K562 (cell line): ENCODE data around the gene PITRM1. TPM values are rescaled to one million over a fixed set of nuclear protein-coding genes. Genes with fewer than 3 reads are reported as not detected.

ENCODE experiments used
- ATAC-seq: fragments of 200-7000 bp; cut with Tn5 transposase; 3 replicates; pipeline ENCODE4 v1.9.1; 2020; ENCODE audit warnings: moderate library complexity
- BruUV-seq: library from RNA; stranded (reverse); fragments of 400-500 nt; replicated peaks from 2 replicates; lab custom pipeline; 2021; lab: Mats Ljungman, UMichigan
- CTCF ChIA-PET: fragments of 300-600 bp; formaldehyde crosslinking; extraction: SDS; loops from one replicate; lab custom pipeline; 2021; ENCODE audit warnings: low intra/inter-chr PET ratio; lab: Yijun Ruan, JAX
- POLR2A ChIA-PET: fragments of 300-600, 350-650 bp; sonication (Branson Sonifier 250); formaldehyde crosslinking; extraction: SDS; loops from one replicate; lab custom pipeline; 2021; ENCODE audit warnings: antibody characterized with exemption, inconsistent platforms; lab: Yijun Ruan, JAX
- DNase-seq, 4 experiments: peaks; one replicate each; pipeline versions ENCODE4 v3.0.0 to v3.0.0-alpha.2; 2011 to 2018; ENCODE audit warnings: low spot score in 3 of 4, mixed read lengths in 3 of 4; ENCODE audit errors: extremely low read depth in 1 of 4
- FAIRE-seq: peaks from 2 replicates; lab custom pipeline; 2011; peaks lifted over from hg19 to GRCh38; lab: Jason Lieb, UNC
- H2AFZ ChIP-seq: 2 replicates; pipeline ENCODE4 v1.6.0; 2011; ENCODE audit warnings: low read depth, low read length, control low read depth, inconsistent platforms
- H3K27ac ChIP-seq: fragments of 200-600 bp; 3 replicates; pipeline ENCODE4 v1.8.0; 2011; ENCODE audit warnings: low read depth, mild to moderate bottlenecking, control low read depth, inconsistent platforms, low read length, moderate library complexity, mixed read lengths; ENCODE audit errors: extremely low read depth
- H3K27me3 ChIP-seq, 2 experiments: fragments of 300-600 bp in 1 of 2; 2 replicates in 1 of 2; 3 replicates in 1 of 2; pipeline versions ENCODE4 v1.6.0 to v1.8.0; 2011; ENCODE audit warnings: inconsistent platforms in 2 of 2, low read length in 2 of 2, mild to moderate bottlenecking in 1 of 2, mixed read lengths in 1 of 2, moderate library complexity in 1 of 2; ENCODE audit not compliant: control insufficient read depth in 2 of 2, insufficient read depth in 2 of 2
- H3K36me3 ChIP-seq: fragments of 300-600 bp; 3 replicates; pipeline ENCODE4 v1.8.0; 2011; ENCODE audit warnings: mild to moderate bottlenecking, low read length, inconsistent platforms; ENCODE audit not compliant: control insufficient read depth, insufficient read depth
- H3K4me1 ChIP-seq, 2 experiments: fragments of 200-600 bp in 1 of 2; replicated peaks in 1 of 2; 2 replicates in 1 of 2; 3 replicates in 1 of 2; pipeline versions ENCODE4 v1.5.1 to v1.8.0; 2011; ENCODE audit warnings: inconsistent platforms in 2 of 2, low read length in 2 of 2, mild to moderate bottlenecking in 1 of 2, mixed read lengths in 1 of 2, moderate library complexity in 1 of 2; ENCODE audit not compliant: control insufficient read depth in 2 of 2, insufficient read depth in 2 of 2
- H3K4me2 ChIP-seq: 2 replicates; pipeline ENCODE4 v1.6.1; 2011; ENCODE audit warnings: low read length, control low read depth, inconsistent platforms, mixed read lengths; ENCODE audit not compliant: insufficient read depth
- H3K4me3 ChIP-seq: fragments of 200-600 bp; sonication (generic), shearing (Covaris generic); 2 replicates; pipeline ENCODE4 v1.5.1; 2016; ENCODE audit warnings: control low read depth, inconsistent platforms
- H3K79me2 ChIP-seq: fragments of 200-600 bp; 3 replicates; pipeline ENCODE4 v1.8.0; 2011; ENCODE audit warnings: low read length, inconsistent platforms; ENCODE audit not compliant: control insufficient read depth, insufficient read depth
- H3K9ac ChIP-seq, 2 experiments: 2 replicates each; pipeline versions ENCODE4 v1.6.0 to v1.6.1; 2011; ENCODE audit warnings: low read depth in 2 of 2, low read length in 2 of 2, control low read depth in 1 of 2, inconsistent platforms in 1 of 2, mild to moderate bottlenecking in 1 of 2, mixed read lengths in 1 of 2; ENCODE audit not compliant: insufficient read depth in 1 of 2
- H3K9me1 ChIP-seq: one replicate; pipeline ENCODE4 v1.6.0; 2011; ENCODE audit warnings: inconsistent platforms, mild to moderate bottlenecking, low read length, moderate library complexity; ENCODE audit not compliant: control insufficient read depth, insufficient read depth
- H3K9me3 ChIP-seq: replicated peaks from 2 replicates; pipeline ENCODE4 v1.5.1; 2011; ENCODE audit warnings: low read depth, low read length, inconsistent platforms; ENCODE audit not compliant: control insufficient read depth, insufficient read depth
- H4K20me1 ChIP-seq: replicated peaks from 2 replicates; pipeline ENCODE4 v1.6.1; 2011; ENCODE audit warnings: low read length, inconsistent platforms, mixed read lengths; ENCODE audit not compliant: control insufficient read depth, insufficient read depth
- ADNP ChIP-seq: fragments of 200-800 bp; sonication (Bioruptor generic); IDR thresholded peaks from 2 replicates; pipeline ENCODE4 v1.6.1; 2016; ENCODE audit warnings: missing genetic modification characterization, missing compliant biosample characterization
- CTBP1 ChIP-seq: fragments of 450-650 bp; IDR thresholded peaks from 2 replicates; pipeline ENCODE4 v1.6.1; 2016; ENCODE audit warnings: borderline replicate concordance
- FOXO4 ChIP-seq: fragments of 450-650 bp; formaldehyde crosslinking; IDR thresholded peaks from 2 replicates; pipeline ENCODE4 v1.4.0; 2020; ENCODE audit warnings: mild to moderate bottlenecking, moderate library complexity
- MAX ChIP-seq: sonication (generic); formaldehyde crosslinking; IDR thresholded peaks from 2 replicates; pipeline ENCODE4 v1.9.0; 2022; ENCODE audit warnings: mild to moderate bottlenecking, missing genetic modification reagents
- MCM5 ChIP-seq: fragments of 450-650 bp; IDR thresholded peaks from 2 replicates; pipeline ENCODE4 v1.6.1; 2016; ENCODE audit warnings: low read depth
- MYBL2 ChIP-seq, 2 experiments: fragments of 450-650 bp in 1 of 2; sonication (generic) in 1 of 2; formaldehyde crosslinking in 1 of 2; IDR thresholded peaks; 2 replicates each; pipeline versions ENCODE4 v1.6.1 to v1.8.1; 2017 to 2022; ENCODE audit warnings: borderline replicate concordance in 1 of 2, inconsistent platforms in 1 of 2, low read depth in 1 of 2, mild to moderate bottlenecking in 1 of 2, missing genetic modification reagents in 1 of 2, moderate library complexity in 1 of 2
- POLR2G ChIP-seq: fragments of 200-400 bp; formaldehyde crosslinking; IDR thresholded peaks from 2 replicates; pipeline ENCODE4 v1.6.1; 2017; ENCODE audit warnings: low read depth, mild to moderate bottlenecking, antibody characterized with exemption, low read length, moderate library complexity
- STAG1 ChIP-seq: sonication (generic); formaldehyde crosslinking; IDR thresholded peaks from 2 replicates; pipeline ENCODE4 v1.5.0; 2020; ENCODE audit warnings: missing genetic modification reagents, borderline replicate concordance
- ZBED1 ChIP-seq: IDR thresholded peaks from 2 replicates; pipeline ENCODE4 v1.6.1; 2014
- ZNF12 ChIP-seq: sonication (generic); formaldehyde crosslinking; IDR thresholded peaks from 2 replicates; pipeline ENCODE4 v1.4.0; 2020; ENCODE audit warnings: mild to moderate bottlenecking, missing genetic modification reagents
- ZNF197 ChIP-seq: fragments of 200-800 bp; sonication (Bioruptor generic); IDR thresholded peaks from 2 replicates; pipeline ENCODE4 v1.6.1; 2016; ENCODE audit warnings: low read depth, missing genetic modification characterization, missing compliant biosample characterization
- ZNF644 ChIP-seq: fragments of 200-800 bp; sonication (Bioruptor generic); IDR thresholded peaks from 2 replicates; pipeline ENCODE4 v1.6.1; 2016; ENCODE audit warnings: low read depth, missing genetic modification characterization, missing compliant biosample characterization
- WGBS: fragments of 100-300 bp; shearing (Covaris generic); methylation state at CpG from one replicate; pipeline ENCODE4 v1.1.6; 2016; ENCODE audit warnings: low coverage, mixed read lengths; ENCODE audit not compliant: insufficient coverage; ENCODE audit errors: missing lambda C conversion rate; 5-methylcytosine and 5-hydroxymethylcytosine counted together
- in situ Hi-C: fragments of 300-500 bp; cut with MboI; formaldehyde crosslinking; loops from 4 replicates; pipeline ENCODE4 v1.15.0; 2018; ENCODE audit warnings: inconsistent platforms, mixed read lengths
- intact Hi-C: fragments of 100-400 bp; cut with micrococcal nuclease; formaldehyde crosslinking; loops from 2 replicates; pipeline ENCODE4 v1.14.2; 2022
- polyA plus RNA-seq, 8 experiments: library from polyadenylated mRNA; depleted of rRNA in 4 of 8; stranded (reverse) in 5 of 8; unstranded in 3 of 8; fragments of >200 nt; fragmentation: Nextera tagmentation in 2 of 8; fragmentation: Illumina TruSeq in 1 of 8; extraction: Ambion mirVana in 2 of 8; extraction: Trizol in 1 of 8; gene quantifications; 2 replicates each; pipeline versions ENCODE4 v1.2.1 to v1.2.3, GENCODE V29; 2011 to 2014; ENCODE audit warnings: inconsistent platforms in 1 of 8, missing spikeins in 1 of 8
- total RNA-seq, 7 experiments: library from RNA; depleted of rRNA in 6 of 7; stranded (reverse); fragments of >200 nt in 6 of 7; fragmentation: Illumina TruSeq in 2 of 7; extraction: Trizol in 2 of 7; gene quantifications; 2 replicates each; pipeline versions ENCODE4 v1.2.1 to v1.2.3, GENCODE V29; 2011 to 2021; ENCODE audit warnings: low replicate concordance in 1 of 7

PITRM1 gene
- total and polyA plus RNA-seq, 9 of the 15 experiments (the other 6 are each of a cell fraction or from before 2014, with no cell fraction given): 21.1 to 70.4 (median 39.7) TPM

- TF ChIP-seq MCM5: no peak
- no peak for TF ChIP-seq MYBL2 (IDR thresholded peaks at IDR 0.05; ENCODE audit: low read depth)
- TF ChIP-seq MYBL2 (CRISPR knock-in tag; IDR thresholded peaks at IDR 0.05; ENCODE audit: borderline replicate concordance): no peak
- no peak for TF ChIP-seq STAG1 (CRISPR knock-in tag)
- no peak for TF ChIP-seq ZNF12
- TF ChIP-seq POLR2G: no peak
- no peak for TF ChIP-seq ZNF644 (tag)
- TF ChIP-seq ZNF197 (CRISPR knock-in tag): no peak
- no peak for TF ChIP-seq ZBED1
- TF ChIP-seq CTBP1: no peak
- no peak for TF ChIP-seq MAX (CRISPR knock-in tag)
These were observed 64.5 kb downstream of the PITRM1 start (continued) for GRCh38 chr10:3108033-3108432.

- CTCF ChIA-PET: no interaction called here
- no peak for DNase-seq
- in situ Hi-C loops: no loop called here
- Histone ChIP-seq H3K27me3 (no peaks in the 10 kb centered on the region), H3K36me3 (peaks cover 85% of the 10 kb centered on the region), H3K9ac (0 out of 4 replicates have a peak overlapping the region, but pooled peaks of 1 of the 2 experiments have one; percentile 21), H4K20me1 (no peaks in the 10 kb centered on the region), H3K4me2 (no peak overlapping the region), H3K9me3 (no peaks in the 10 kb centered on the region), H3K9me1 (peaks cover 5% of the 10 kb centered on the region), H2AFZ (no peak overlapping the region), H3K4me1 (no peaks in the 10 kb centered on the region), H3K79me2 (no peaks in the 10 kb centered on the region; the same call in 2 of the 3 replicates)
- POLR2A ChIA-PET: interaction anchor here (0.5 to 2.5 kb wide), 5 partner anchors 12 to 862 kb away, joined by 3 to 9 read pairs (median 3); no protein-coding TSS in a partner anchor
- 98% methylated on average over 20 of the region's 22 CpGs for WGBS
- BruUV-seq: no TSS peak
- intact Hi-C loops: no loop called here
- ATAC-seq: no peak
- FAIRE-seq: no peak
- peak; percentile 38 for TF ChIP-seq POLR2G
- no peak for TF ChIP-seq FOXO4 (CRISPR knock-in tag)
- no peak for TF ChIP-seq ADNP (tag)
- TF ChIP-seq, all 486 proteins: peak for 1
- no peak overlapping the region for H3K27ac ChIP-seq
- no peak overlapping the region for H3K4me3 ChIP-seq
These were observed 65.1 kb downstream of the PITRM1 start for GRCh38 chr10:3107426-3107961.
